ENCODE data around the gene HOXB2.

GRCh38 chr17:48510761-48511604 lies 33.9 kb downstream of the HOXB2 start:
- TF ChIP-seq CTCF (conservative IDR thresholded peaks at IDR 0.05; ENCODE audit: low read depth in 2 of 2) (no peak), EZH2 (IDR thresholded peaks at IDR 0.05; ENCODE audit: low read depth, unreplicated experiment) (no peak)

Data from GM23338 (cell line).